HepG2 (cell line): ENCODE results near the gene MAB21L4. TPM values are rescaled to one million over a fixed set of nuclear protein-coding genes. Genes with fewer than 3 reads are reported as not detected.

Experiments
- ATF6 ChIP-seq: sonication (generic); formaldehyde crosslinking; conservative IDR thresholded peaks from 2 replicates; pipeline ENCODE4 v1.4.0; 2020; ENCODE audit warnings: missing genetic modification reagents
- BRCA1 ChIP-seq: sonication (generic); formaldehyde crosslinking; IDR thresholded peaks from 2 replicates; pipeline ENCODE4 v1.4.0; 2020; ENCODE audit warnings: missing genetic modification reagents
- CENPT ChIP-seq: sonication (generic); formaldehyde crosslinking; IDR thresholded peaks from 2 replicates; pipeline ENCODE4 v1.8.0; 2022; ENCODE audit warnings: low read depth, mild to moderate bottlenecking, moderate library complexity, missing genetic modification reagents
- CERS6 ChIP-seq: sonication (generic); formaldehyde crosslinking; IDR thresholded peaks from 2 replicates; pipeline ENCODE4 v1.5.0; 2020; ENCODE audit warnings: missing genetic modification reagents
- HNRNPK ChIP-seq: fragments of 200-400 bp; formaldehyde crosslinking; IDR thresholded peaks from 2 replicates; pipeline ENCODE4 v1.6.1; 2018; ENCODE audit warnings: low read length, low read depth, moderate library complexity, mild to moderate bottlenecking; ENCODE audit not compliant: poor library complexity, severe bottlenecking
- HOXA9 ChIP-seq: sonication (generic); formaldehyde crosslinking; IDR thresholded peaks from 2 replicates; pipeline ENCODE4 v1.8.1; 2022; ENCODE audit warnings: missing genetic modification reagents, mild to moderate bottlenecking, moderate library complexity, borderline replicate concordance
- KLF11 ChIP-seq: IDR thresholded peaks from 2 replicates; pipeline ENCODE4 v1.6.1; 2016; ENCODE audit warnings: missing compliant biosample characterization
- MED13 ChIP-seq: sonication (generic); formaldehyde crosslinking; IDR thresholded peaks from 2 replicates; pipeline ENCODE4 v1.5.0; 2020; ENCODE audit warnings: missing genetic modification reagents
- MEIS2 ChIP-seq: sonication (generic); formaldehyde crosslinking; IDR thresholded peaks from 2 replicates; pipeline ENCODE4 v1.9.0; 2021; ENCODE audit warnings: mild to moderate bottlenecking, missing genetic modification reagents
- MXI1 ChIP-seq: IDR thresholded peaks from 3 replicates; pipeline ENCODE4 v1.6.1; 2012; ENCODE audit warnings: low read depth, low read length, inconsistent platforms, borderline replicate concordance
- SNAPC2 ChIP-seq: sonication (generic); formaldehyde crosslinking; IDR thresholded peaks from 2 replicates; pipeline ENCODE4 v1.8.1; 2022; ENCODE audit warnings: mild to moderate bottlenecking, missing genetic modification reagents
- SNRNP70 ChIP-seq: fragments of 200-400 bp; formaldehyde crosslinking; IDR thresholded peaks from 2 replicates; pipeline ENCODE4 v1.6.1; 2017; ENCODE audit warnings: mild to moderate bottlenecking, low read depth, low read length, moderate library complexity
- TBP ChIP-seq: sonication (generic); formaldehyde crosslinking; IDR thresholded peaks from 2 replicates; pipeline ENCODE4 v1.5.0; 2020; ENCODE audit warnings: missing genetic modification reagents
- THAP8 ChIP-seq: sonication (generic); formaldehyde crosslinking; IDR thresholded peaks from 2 replicates; pipeline ENCODE4 v1.5.1; 2020; ENCODE audit warnings: missing genetic modification reagents, mild to moderate bottlenecking, borderline replicate concordance
- TSC22D2 ChIP-seq: sonication (generic); formaldehyde crosslinking; IDR thresholded peaks from 2 replicates; pipeline ENCODE4 v1.5.1; 2020; ENCODE audit warnings: missing genetic modification reagents, mild to moderate bottlenecking, borderline replicate concordance
- ZBTB7B ChIP-seq: sonication (generic); formaldehyde crosslinking; IDR thresholded peaks from 2 replicates; pipeline ENCODE4 v1.4.0; 2020; ENCODE audit warnings: missing genetic modification reagents
- ZEB1 ChIP-seq: IDR thresholded peaks from 2 replicates; pipeline ENCODE4 v1.6.1; 2012; ENCODE audit warnings: mild to moderate bottlenecking, low read depth, inconsistent platforms; ENCODE audit not compliant: insufficient replicate concordance
- ZNF34 ChIP-seq: sonication (generic); formaldehyde crosslinking; IDR thresholded peaks from 2 replicates; pipeline ENCODE4 v1.4.0; 2020; ENCODE audit warnings: mild to moderate bottlenecking, missing genetic modification reagents, borderline replicate concordance
- ZNF383 ChIP-seq: sonication (generic); formaldehyde crosslinking; IDR thresholded peaks from 2 replicates; pipeline ENCODE4 v1.4.0; 2020; ENCODE audit warnings: missing genetic modification reagents, mild to moderate bottlenecking, borderline replicate concordance
- ZNF510 ChIP-seq: sonication (generic); formaldehyde crosslinking; IDR thresholded peaks from 2 replicates; pipeline ENCODE4 v1.4.0; 2020; ENCODE audit warnings: low read depth, mild to moderate bottlenecking, missing genetic modification reagents
- ZNF512 ChIP-seq: sonication (generic); formaldehyde crosslinking; IDR thresholded peaks from 2 replicates; pipeline ENCODE4 v1.4.0; 2020; ENCODE audit warnings: mild to moderate bottlenecking, missing genetic modification reagents
- ZSCAN31 ChIP-seq: sonication (generic); formaldehyde crosslinking; IDR thresholded peaks from 2 replicates; pipeline ENCODE4 v1.5.0; 2020; ENCODE audit warnings: low read depth, mild to moderate bottlenecking, missing genetic modification reagents
- polyA plus RNA-seq, 8 experiments: library from polyadenylated mRNA; depleted of rRNA in 3 of 8; stranded (reverse) in 7 of 8; unstranded in 1 of 8; fragments of >200 nt; fragmentation: Illumina TruSeq in 4 of 8; extraction: Trizol in 4 of 8; gene quantifications; 2 replicates each; pipeline versions ENCODE4 v1.2.1 to v1.2.3, GENCODE V29; 2011 to 2016; ENCODE audit warnings: low read depth in 4 of 8, missing spikeins in 1 of 8, mixed read lengths in 1 of 8; ENCODE audit not compliant: insufficient read depth in 1 of 8
- total RNA-seq, 5 experiments: library from RNA; depleted of rRNA; stranded (reverse); fragments of >200 nt; fragmentation: Illumina TruSeq; extraction: Trizol; gene quantifications; 2 replicates each; pipeline ENCODE4 v1.2.3, GENCODE V29; 2016; ENCODE audit warnings: low read depth in 1 of 5
- TF ChIP-seq, protein P1 (sequence below): sonication (generic); formaldehyde crosslinking; IDR thresholded peaks from 2 replicates; pipeline ENCODE4 v1.8.0; 2022; ENCODE audit warnings: low read depth, missing genetic modification reagents

Gene MAB21L4
- total and polyA plus RNA-seq, 2 of the 13 experiments (the other 11 are each of a cell fraction or from before 2014, with no cell fraction given), result 3.0 to 14.0 TPM

- TF ChIP-seq HOXA9 (CRISPR knock-in tag) (peak; percentile 36; the same call in 1 of the 2 replicates), MED13 (no peak), ATF6 (no peak), ZSCAN31 (CRISPR knock-in tag) (0 out of 2 replicates have a peak, but pooled peaks have one; percentile 29), TBP (no peak), ZEB1 (peak; percentile 72), CENPT (CRISPR knock-in tag) (no peak), MXI1 (no peak), HNRNPK (peak; percentile 34), KLF11 (CRISPR knock-in tag) (no peak), SNAPC2 (CRISPR knock-in tag) (peak; percentile 69; the same call in 1 of the 2 replicates), ZBTB7B (CRISPR knock-in tag) (peak; percentile 70; the same call in 1 of the 2 replicates), CERS6 (CRISPR knock-in tag) (no peak), ZNF510 (CRISPR knock-in tag) (no peak), SNRNP70 (no peak), ZNF512 (CRISPR knock-in tag) (no peak), THAP8 (CRISPR knock-in tag) (no peak), ZNF383 (CRISPR knock-in tag) (no peak), MEIS2 (CRISPR knock-in tag) (no peak), ZNF34 (CRISPR knock-in tag) (no peak; the same call in 1 of the 2 replicates), BRCA1 (no peak), TSC22D2 (CRISPR knock-in tag) (no peak)
- TF ChIP-seq, protein P1, sequence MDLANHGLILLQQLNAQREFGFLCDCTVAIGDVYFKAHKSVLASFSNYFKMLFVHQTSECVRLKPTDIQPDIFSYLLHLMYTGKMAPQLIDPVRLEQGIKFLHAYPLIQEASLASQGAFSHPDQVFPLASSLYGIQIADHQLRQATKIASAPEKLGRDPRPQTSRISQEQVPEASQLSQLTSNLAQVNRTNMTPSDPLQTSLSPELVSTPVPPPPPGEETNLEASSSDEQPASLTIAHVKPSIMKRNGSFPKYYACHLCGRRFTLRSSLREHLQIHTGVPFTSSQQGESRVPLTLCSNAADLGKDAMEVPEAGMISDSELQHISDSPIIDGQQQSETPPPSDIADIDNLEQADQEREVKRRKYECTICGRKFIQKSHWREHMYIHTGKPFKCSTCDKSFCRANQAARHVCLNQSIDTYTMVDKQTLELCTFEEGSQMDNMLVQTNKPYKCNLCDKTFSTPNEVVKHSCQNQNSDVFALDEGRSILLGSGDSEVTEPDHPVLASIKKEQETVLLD (CRISPR knock-in tag), result no peak
Observed at GRCh38 chr2:240896871-240897692, 1.1 kb upstream of the MAB21L4 start (continued).
